GM12878 (cell line): ENCODE measurements around the gene MSI2. TPM values are rescaled to one million over a fixed set of nuclear protein-coding genes. Genes with fewer than 3 reads are reported as not detected.

Experiments used
- ATAC-seq: fragments of 200-7000 bp; cut with Tn5 transposase; 3 replicates; pipeline ENCODE4 v1.9.1; 2020; ENCODE audit warnings: mild to moderate bottlenecking, moderate library complexity
- BruUV-seq: library from RNA; stranded (reverse); fragments of 400-500 nt; replicated peaks from 2 replicates; lab custom pipeline; 2021; lab: Mats Ljungman, UMichigan
- CTCF ChIA-PET: fragments of 300-600 bp; sonication (Branson Sonifier 250); formaldehyde crosslinking; extraction: SDS; loops from one replicate; lab custom pipeline; 2021; ENCODE audit warnings: inconsistent platforms; lab: Yijun Ruan, JAX
- POLR2A ChIA-PET: fragments of 350-600 bp; formaldehyde crosslinking; extraction: SDS; loops from one replicate; lab custom pipeline; 2021; ENCODE audit warnings: inconsistent platforms; lab: Charles Lee
- RAD21 ChIA-PET: fragments of 300-600 bp; sonication (Branson Sonifier 250); formaldehyde crosslinking; loops from one replicate; lab custom pipeline; 2023; ENCODE audit warnings: antibody characterized with exemption; ENCODE audit not compliant: unreplicated experiment; lab: Charles Lee
- SMC1A ChIA-PET: fragments of 300-600 bp; sonication (Branson Sonifier 250); formaldehyde crosslinking; loops from one replicate; lab custom pipeline; 2023; ENCODE audit not compliant: unreplicated experiment, uncharacterized antibody; lab: Charles Lee
- DNase-seq: peaks from one replicate; pipeline ENCODE4 v3.0.0-alpha.2; 2011; ENCODE audit warnings: low read depth, low spot score
- FAIRE-seq: peaks from 3 replicates; lab custom pipeline; 2011; peaks lifted over from hg19 to GRCh38; lab: Jason Lieb, UNC
- H2AFZ ChIP-seq: 2 replicates; pipeline ENCODE4 v1.6.0; 2011; ENCODE audit warnings: low read depth, low read length, control low read depth; ENCODE audit not compliant: control insufficient read depth
- H3K27ac ChIP-seq: 2 replicates; pipeline ENCODE4 v1.5.1; 2011; ENCODE audit warnings: control low read depth; ENCODE audit not compliant: control insufficient read depth, insufficient read depth
- H3K27me3 ChIP-seq, 2 experiments: replicated peaks in 1 of 2; 2 replicates each; pipeline versions ENCODE4 v1.6.0 to v1.6.1; 2011; ENCODE audit warnings: low read length in 1 of 2; ENCODE audit not compliant: control insufficient read depth in 2 of 2, insufficient read depth in 2 of 2
- H3K36me3 ChIP-seq, 2 experiments: 2 replicates each; pipeline ENCODE4 v1.5.1; 2011; ENCODE audit warnings: low read length in 1 of 2; ENCODE audit not compliant: control insufficient read depth in 2 of 2, insufficient read depth in 2 of 2
- H3K4me1 ChIP-seq: 2 replicates; pipeline ENCODE4 v1.6.1; 2011; ENCODE audit warnings: mild to moderate bottlenecking, low read length, moderate library complexity, mixed read lengths; ENCODE audit not compliant: control insufficient read depth, insufficient read depth
- H3K4me2 ChIP-seq: 2 replicates; pipeline ENCODE4 v1.6.0; 2011; ENCODE audit warnings: control low read depth; ENCODE audit not compliant: control insufficient read depth, insufficient read depth
- H3K4me3 ChIP-seq: fragments of 200-600 bp; sonication (generic); 2 replicates; pipeline ENCODE4 v1.5.1; 2016
- H3K79me2 ChIP-seq: 2 replicates; pipeline ENCODE4 v1.6.0; 2011; ENCODE audit warnings: low read length; ENCODE audit not compliant: control insufficient read depth, insufficient read depth
- H3K9ac ChIP-seq: 2 replicates; pipeline ENCODE4 v1.8.0; 2011; ENCODE audit warnings: low read length, control low read depth, mixed read lengths; ENCODE audit not compliant: control insufficient read depth, insufficient read depth
- H3K9me3 ChIP-seq: replicated peaks from 3 replicates; pipeline ENCODE4 v1.5.1; 2011; ENCODE audit warnings: mild to moderate bottlenecking, low read length; ENCODE audit not compliant: control insufficient read depth, insufficient read depth
- H4K20me1 ChIP-seq: 2 replicates; pipeline ENCODE4 v1.6.0; 2011; ENCODE audit not compliant: control insufficient read depth, insufficient read depth
- MEF2B ChIP-seq: fragments of 450-650 bp; IDR thresholded peaks from 2 replicates; pipeline ENCODE4 v1.6.1; 2018; ENCODE audit warnings: mild to moderate bottlenecking, moderate library complexity; ENCODE audit not compliant: partially characterized antibody, poor library complexity, severe bottlenecking
- RAD51 ChIP-seq: fragments of 450-650 bp; IDR thresholded peaks from 2 replicates; pipeline ENCODE4 v1.6.1; 2016; ENCODE audit warnings: moderate library complexity, mild to moderate bottlenecking, inconsistent platforms
- RB1 ChIP-seq: fragments of 450-650 bp; formaldehyde crosslinking; IDR thresholded peaks from 2 replicates; pipeline ENCODE4 v1.6.1; 2017; ENCODE audit warnings: mild to moderate bottlenecking, borderline replicate concordance
- WGBS: methylation state at CpG from one replicate; pipeline ENCODE4 v1.1.6; 2016; ENCODE audit warnings: low lambda C conversion rate; ENCODE audit not compliant: insufficient replicate concordance, insufficient coverage; ENCODE audit errors: missing lambda C conversion rate; 5-methylcytosine and 5-hydroxymethylcytosine counted together
- in situ Hi-C: fragments of 300-500 bp; cut with MboI; formaldehyde crosslinking; loops from 9 replicates; pipeline ENCODE4 v1.14.3; 2018; ENCODE audit warnings: mixed read lengths
- intact Hi-C: fragments of 100-400 bp; cut with micrococcal nuclease; formaldehyde crosslinking; loops from one replicate; pipeline ENCODE4 v1.14.2; 2022; ENCODE audit not compliant: unreplicated experiment
- polyA plus RNA-seq, 11 experiments: library from polyadenylated mRNA; depleted of rRNA in 4 of 11; unstranded in 6 of 11; stranded (reverse) in 5 of 11; fragments of >200 nt; fragmentation: Nextera tagmentation in 4 of 11; fragmentation: Illumina TruSeq in 1 of 11; extraction: Ambion mirVana in 4 of 11; extraction: Trizol in 1 of 11; gene quantifications; 1 replicate in 1 of 11; 2 replicates in 10 of 11; pipeline versions ENCODE4 v1.2.1 to v1.2.3, GENCODE V29; 2011 to 2016; ENCODE audit warnings: inconsistent platforms in 2 of 11, missing spikeins in 2 of 11, low read depth in 1 of 11
- total RNA-seq, 4 experiments: library from RNA; depleted of rRNA in 3 of 4; stranded (reverse); fragments of >200 nt in 3 of 4; fragmentation: Illumina TruSeq in 1 of 4; extraction: Trizol in 1 of 4; gene quantifications; 2 replicates each; pipeline versions ENCODE4 v1.2.1 to v1.2.3, GENCODE V29; 2013 to 2021
- TF ChIP-seq, protein P1 (sequence below): fragments of 450-650 bp; formaldehyde crosslinking; IDR thresholded peaks from 2 replicates; pipeline ENCODE4 v1.5.0; 2022; ENCODE audit warnings: mild to moderate bottlenecking, missing genetic modification characterization
- TF ChIP-seq, protein P2 (sequence below): fragments of 450-650 bp; IDR thresholded peaks from 2 replicates; pipeline ENCODE4 v1.6.1; 2017; ENCODE audit warnings: antibody characterized with exemption, mild to moderate bottlenecking, moderate library complexity

MSI2 gene
- total and polyA plus RNA-seq, 10 of the 15 experiments (the other 5 are each of a cell fraction or from before 2014, with no cell fraction given), result 6.1 to 76.1 (median 42.0) TPM

- no peak for FAIRE-seq
- CTCF ChIA-PET, result no interaction called here
- Histone ChIP-seq H3K36me3 (peaks cover 2% of the 10 kb centered on the region in 2 experiments; a peak in 1 of 4 replicates), H3K27me3 (no peaks in the 10 kb centered on the region), H3K9ac (no peak overlapping the region), H3K4me3 (no peak overlapping the region), H3K79me2 (no peaks in the 10 kb centered on the region; the same call in none of the 2 replicates), H3K27ac (no peak overlapping the region), H2AFZ (no peak overlapping the region), H4K20me1 (no peaks in the 10 kb centered on the region; the same call in 1 of the 2 replicates), H3K9me3 (no peaks in the 10 kb centered on the region), H3K4me1 (peaks cover 34% of the 10 kb centered on the region), H3K4me2 (no peak overlapping the region)
- no peak for DNase-seq
- RAD21 ChIA-PET, result interaction anchor here (1.4 kb wide), 1 partner anchor 9 kb away, joined by 3 read pairs; no protein-coding TSS in a partner anchor
- no peak for TF ChIP-seq MEF2B
- BruUV-seq, result no TSS peak
- intact Hi-C loops (no loop called here), in situ Hi-C loops (no loop called here)
- 89% methylated on average over 12 of the region's 12 CpGs for WGBS
- no peak for ATAC-seq
- POLR2A ChIA-PET, result no interaction called here
- SMC1A ChIA-PET, result interaction anchor here (0.9 kb wide), 1 partner anchor 520 kb away, joined by 3 read pairs; no protein-coding TSS in a partner anchor
Measured at GRCh38 chr17:57608369-57609124, 352.2 kb downstream of the MSI2 start.

DNA sequence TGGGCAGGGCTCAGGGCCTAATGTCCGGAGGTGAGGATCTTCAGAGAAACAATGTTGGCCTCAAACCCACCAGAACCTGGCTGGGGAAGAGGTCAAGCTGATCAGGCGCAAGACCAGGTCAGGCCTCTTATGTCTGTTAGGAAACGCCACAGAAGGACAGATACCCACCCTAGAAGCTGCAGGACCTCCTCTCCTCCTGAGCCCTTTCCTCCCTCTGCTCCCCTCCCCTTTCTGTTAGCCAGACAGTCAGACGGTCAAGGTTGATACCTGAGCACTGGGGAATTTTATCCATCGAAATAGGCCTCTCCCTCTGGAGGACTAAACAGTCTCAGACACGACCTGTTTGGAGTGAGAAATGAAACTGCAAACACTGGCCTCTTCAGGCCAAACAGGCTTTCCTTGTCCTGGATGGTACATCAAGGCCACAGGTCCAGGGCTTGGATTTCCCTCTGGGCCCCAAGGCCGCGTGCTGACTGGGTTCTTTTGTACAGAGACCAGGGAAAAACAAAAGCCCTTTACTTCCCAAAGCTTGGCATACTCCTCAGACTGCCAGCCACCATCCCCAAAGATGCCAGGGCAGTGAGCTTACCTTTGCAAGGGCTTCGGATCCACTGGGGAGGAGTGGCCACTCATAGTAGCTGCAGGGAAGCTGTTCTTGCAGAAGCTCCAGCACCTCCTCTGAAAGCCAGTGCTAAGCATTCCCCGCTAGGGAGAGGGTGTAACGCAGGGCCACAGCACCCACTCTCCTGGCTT lies 353.0 kb downstream of the MSI2 start:
- ATAC-seq, result no peak
- in situ Hi-C loops, result no loop called here
- H3K4me1 ChIP-seq, result peaks cover 27% of the 10 kb centered on the region
- H4K20me1 ChIP-seq, result no peaks in the 10 kb centered on the region; the same call in 1 of the 2 replicates
- H3K9me3 ChIP-seq, result no peaks in the 10 kb centered on the region
- no peak overlapping the region for H3K4me3 ChIP-seq
- H3K27ac ChIP-seq, result no peak overlapping the region
- no peak overlapping the region for H2AFZ ChIP-seq
- peaks cover 2% of the 10 kb centered on the region in 2 experiments; a peak in 1 of 4 replicates for H3K36me3 ChIP-seq
- intact Hi-C loops, result no loop called here
- DNase-seq, result no peak
- WGBS, result 91% methylated on average over 11 of the region's 11 CpGs
- POLR2A ChIA-PET, result interaction anchor here (0.6 kb wide), 1 partner anchor 46 kb away, joined by 4 read pairs; no protein-coding TSS in a partner anchor
- H3K27me3 ChIP-seq, result no peaks in the 10 kb centered on the region
- no peak overlapping the region for H3K4me2 ChIP-seq
- no peaks in the 10 kb centered on the region; the same call in none of the 2 replicates for H3K79me2 ChIP-seq
- RAD21 ChIA-PET, result interaction anchor here (1.4 kb wide), 1 partner anchor 10 kb away, joined by 3 read pairs; no protein-coding TSS in a partner anchor
- CTCF ChIA-PET, result interaction anchor here (1.3 kb wide), 1 partner anchor 63 kb away, joined by 4 read pairs; no protein-coding TSS in a partner anchor
- FAIRE-seq, result no peak
- H3K9ac ChIP-seq, result no peak overlapping the region
- no TSS peak for BruUV-seq
- SMC1A ChIA-PET, result interaction anchor here (1.0 kb wide), 1 partner anchor 10 kb away, joined by 3 read pairs; no protein-coding TSS in a partner anchor
- TF ChIP-seq RB1, result no peak
- TF ChIP-seq, protein P1, sequence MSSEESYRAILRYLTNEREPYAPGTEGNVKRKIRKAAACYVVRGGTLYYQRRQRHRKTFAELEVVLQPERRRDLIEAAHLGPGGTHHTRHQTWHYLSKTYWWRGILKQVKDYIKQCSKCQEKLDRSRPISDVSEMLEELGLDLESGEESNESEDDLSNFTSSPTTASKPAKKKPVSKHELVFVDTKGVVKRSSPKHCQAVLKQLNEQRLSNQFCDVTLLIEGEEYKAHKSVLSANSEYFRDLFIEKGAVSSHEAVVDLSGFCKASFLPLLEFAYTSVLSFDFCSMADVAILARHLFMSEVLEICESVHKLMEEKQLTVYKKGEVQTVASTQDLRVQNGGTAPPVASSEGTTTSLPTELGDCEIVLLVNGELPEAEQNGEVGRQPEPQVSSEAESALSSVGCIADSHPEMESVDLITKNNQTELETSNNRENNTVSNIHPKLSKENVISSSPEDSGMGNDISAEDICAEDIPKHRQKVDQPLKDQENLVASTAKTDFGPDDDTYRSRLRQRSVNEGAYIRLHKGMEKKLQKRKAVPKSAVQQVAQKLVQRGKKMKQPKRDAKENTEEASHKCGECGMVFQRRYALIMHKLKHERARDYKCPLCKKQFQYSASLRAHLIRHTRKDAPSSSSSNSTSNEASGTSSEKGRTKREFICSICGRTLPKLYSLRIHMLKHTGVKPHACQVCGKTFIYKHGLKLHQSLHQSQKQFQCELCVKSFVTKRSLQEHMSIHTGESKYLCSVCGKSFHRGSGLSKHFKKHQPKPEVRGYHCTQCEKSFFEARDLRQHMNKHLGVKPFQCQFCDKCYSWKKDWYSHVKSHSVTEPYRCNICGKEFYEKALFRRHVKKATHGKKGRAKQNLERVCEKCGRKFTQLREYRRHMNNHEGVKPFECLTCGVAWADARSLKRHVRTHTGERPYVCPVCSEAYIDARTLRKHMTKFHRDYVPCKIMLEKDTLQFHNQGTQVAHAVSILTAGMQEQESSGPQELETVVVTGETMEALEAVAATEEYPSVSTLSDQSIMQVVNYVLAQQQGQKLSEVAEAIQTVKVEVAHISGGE (CRISPR knock-in tag), result no peak
- TF ChIP-seq, protein P2, sequence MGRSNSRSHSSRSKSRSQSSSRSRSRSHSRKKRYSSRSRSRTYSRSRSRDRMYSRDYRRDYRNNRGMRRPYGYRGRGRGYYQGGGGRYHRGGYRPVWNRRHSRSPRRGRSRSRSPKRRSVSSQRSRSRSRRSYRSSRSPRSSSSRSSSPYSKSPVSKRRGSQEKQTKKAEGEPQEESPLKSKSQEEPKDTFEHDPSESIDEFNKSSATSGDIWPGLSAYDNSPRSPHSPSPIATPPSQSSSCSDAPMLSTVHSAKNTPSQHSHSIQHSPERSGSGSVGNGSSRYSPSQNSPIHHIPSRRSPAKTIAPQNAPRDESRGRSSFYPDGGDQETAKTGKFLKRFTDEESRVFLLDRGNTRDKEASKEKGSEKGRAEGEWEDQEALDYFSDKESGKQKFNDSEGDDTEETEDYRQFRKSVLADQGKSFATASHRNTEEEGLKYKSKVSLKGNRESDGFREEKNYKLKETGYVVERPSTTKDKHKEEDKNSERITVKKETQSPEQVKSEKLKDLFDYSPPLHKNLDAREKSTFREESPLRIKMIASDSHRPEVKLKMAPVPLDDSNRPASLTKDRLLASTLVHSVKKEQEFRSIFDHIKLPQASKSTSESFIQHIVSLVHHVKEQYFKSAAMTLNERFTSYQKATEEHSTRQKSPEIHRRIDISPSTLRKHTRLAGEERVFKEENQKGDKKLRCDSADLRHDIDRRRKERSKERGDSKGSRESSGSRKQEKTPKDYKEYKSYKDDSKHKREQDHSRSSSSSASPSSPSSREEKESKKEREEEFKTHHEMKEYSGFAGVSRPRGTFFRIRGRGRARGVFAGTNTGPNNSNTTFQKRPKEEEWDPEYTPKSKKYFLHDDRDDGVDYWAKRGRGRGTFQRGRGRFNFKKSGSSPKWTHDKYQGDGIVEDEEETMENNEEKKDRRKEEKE, result no peak
- TF ChIP-seq RAD51, result no peak
